ENCODE results near the gene UBE3C.
"Not testable (repeated sequence)": the region's sequence is repeated elsewhere in the genome, so short reads cannot be mapped to it uniquely, and the experiment has no call there.

The UBE3C gene

DNA sequence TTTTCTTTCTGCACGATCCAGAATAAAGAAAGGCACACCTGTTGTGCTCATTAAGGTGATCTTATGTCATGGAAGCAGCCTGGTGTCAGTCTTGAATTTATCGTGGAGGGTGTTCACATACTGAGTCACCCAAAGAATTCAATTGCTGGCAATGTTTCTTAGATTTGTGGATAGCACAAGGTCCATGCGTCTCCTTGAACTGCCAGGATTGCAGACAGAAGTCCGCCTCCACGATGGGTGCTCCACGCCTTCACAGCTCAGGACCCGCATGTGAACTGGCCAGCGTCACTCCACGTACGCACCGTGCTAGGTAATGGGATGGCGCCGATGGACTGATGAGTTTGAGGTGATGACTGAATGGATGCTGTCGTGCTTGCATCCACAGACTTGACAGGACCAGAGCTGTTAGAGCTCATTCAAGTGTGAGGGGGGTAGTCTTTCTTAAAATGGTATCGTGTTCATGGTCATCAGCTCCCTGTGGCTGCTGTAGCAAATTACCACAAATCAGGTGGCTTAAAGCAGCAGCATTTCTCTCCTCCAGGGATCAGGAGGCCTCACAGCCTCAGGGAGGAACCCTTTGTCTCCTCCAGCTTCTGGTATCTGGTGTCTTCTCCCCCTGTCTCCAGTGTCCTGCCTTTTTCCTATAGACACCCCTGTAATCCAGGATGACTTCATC is 132.7 kb downstream of the UBE3C start:
- no peak for DNase-seq

DNA sequence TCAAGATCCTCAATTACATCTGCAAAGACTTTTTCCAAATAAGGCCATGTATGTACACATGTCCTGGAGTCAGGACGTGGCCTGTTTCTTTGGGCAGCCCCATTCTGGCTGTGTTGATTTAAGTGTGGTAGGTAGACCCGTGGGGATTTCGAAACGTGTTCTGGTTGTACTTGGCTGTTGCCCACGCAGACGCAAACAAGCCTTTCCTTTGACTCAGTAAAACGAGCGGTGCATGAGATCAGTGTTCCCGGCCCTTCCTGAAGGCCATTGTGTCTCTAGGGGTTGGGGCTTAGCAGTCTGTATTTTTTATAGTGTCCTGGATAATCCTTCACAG is 133.2 kb downstream of the UBE3C start:
- DNase-seq, result peak in 12 of 56 donors; percentile 6 to 45 (median 21)

- DNase-seq, result no peak
These were observed 133.9 kb downstream of the UBE3C start for GRCh38 chr7:157272351-157273207.

DNA sequence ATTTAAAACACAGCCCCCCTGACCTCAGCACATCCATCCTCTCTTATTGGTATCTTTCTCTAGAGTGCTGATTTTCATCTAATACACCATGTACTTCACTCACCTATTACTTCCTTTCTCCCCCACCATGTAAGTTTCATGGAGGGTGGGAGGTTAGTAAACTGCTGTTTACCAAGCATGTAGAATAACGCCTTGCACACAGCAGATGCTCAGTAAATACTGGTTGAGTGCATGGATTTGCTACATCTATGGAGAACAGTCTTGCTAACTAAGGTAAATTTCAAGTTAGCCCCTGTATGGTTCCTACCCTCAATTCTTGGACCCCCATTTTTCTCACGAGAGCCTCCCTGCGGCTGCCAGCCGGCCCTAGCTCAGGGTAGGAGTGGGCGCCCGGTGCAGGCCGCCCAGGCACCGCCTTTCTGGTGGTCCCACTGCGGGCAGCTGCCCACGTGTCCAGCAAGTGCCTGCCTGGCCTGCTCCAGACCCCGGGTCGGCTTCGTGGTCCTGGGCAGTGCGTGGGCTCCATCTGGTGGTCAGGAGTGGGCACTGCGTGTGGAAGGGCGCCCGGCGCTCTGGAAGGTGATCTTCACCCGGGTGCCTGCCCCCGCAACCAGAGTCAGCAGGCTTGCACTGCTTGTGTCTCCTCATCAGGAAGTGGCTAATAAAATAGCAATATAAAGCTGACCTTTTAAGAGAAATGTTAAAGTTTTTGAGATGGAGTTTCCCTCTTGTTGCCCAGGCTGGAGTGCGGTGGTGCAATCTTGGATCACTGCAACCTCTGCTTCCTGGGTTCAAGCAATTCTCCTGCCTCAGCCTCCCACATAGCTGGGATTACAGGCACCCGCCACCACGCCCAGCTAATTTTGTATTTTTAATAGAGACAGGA is 134.7 kb downstream of the UBE3C start:
- peak in 38 of 56 donors; percentile 8 to 63 (median 38) for DNase-seq

DNA sequence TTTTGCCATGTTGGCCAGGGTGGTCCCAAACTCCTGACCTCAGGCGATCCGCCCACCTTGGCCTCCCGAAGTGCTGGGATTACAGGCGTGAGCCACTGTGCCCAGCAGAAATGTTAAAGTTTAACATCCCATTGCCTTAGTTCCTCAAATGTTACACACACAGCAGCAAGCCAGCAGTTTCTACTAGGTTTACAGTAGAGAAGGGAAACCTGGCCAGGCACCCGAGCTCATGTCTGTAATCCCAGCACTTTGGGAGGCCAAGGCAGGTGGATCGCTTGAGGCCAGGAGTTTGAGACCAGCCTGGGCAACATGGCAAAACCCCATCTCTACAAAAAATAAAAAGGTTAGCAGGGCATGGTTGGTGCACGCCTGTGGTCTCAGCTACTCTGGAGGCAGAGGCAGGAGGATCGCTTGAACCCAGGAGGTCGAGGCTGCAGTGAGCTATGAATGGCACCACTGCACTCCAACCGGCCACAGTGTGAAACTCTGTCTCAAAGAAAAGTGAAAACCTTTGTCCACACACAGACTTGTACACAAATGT is 135.4 kb downstream of the UBE3C start:
- not testable (repeated sequence) for DNase-seq

GRCh38 chr7:157274991-157275427 is 136.3 kb downstream of the UBE3C start:
- DNase-seq, result no peak

DNA sequence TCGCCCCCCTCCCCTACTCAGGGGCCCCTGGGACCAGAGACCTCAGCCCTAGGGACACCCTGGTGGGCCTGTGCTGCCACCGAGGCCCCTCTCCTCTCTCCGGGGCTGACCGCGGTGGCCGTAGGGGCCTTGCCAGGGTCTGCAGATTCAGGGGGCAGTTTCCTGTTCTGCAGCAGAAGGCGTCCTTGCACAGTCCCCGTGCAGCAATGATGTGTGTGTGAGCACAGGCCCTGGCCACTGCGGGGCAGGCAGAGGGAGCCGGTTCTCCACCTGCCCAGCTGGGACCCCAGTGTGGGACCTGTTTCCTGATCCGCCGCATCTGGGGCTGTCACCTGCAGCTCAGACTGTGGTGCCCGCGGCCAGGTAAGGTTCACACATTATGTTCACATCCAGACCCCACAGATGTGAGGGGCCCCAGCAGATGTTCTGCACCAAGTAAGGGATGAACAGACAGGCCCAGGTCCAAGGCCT is 137.4 kb downstream of the UBE3C start:
- no peak for DNase-seq

DNA sequence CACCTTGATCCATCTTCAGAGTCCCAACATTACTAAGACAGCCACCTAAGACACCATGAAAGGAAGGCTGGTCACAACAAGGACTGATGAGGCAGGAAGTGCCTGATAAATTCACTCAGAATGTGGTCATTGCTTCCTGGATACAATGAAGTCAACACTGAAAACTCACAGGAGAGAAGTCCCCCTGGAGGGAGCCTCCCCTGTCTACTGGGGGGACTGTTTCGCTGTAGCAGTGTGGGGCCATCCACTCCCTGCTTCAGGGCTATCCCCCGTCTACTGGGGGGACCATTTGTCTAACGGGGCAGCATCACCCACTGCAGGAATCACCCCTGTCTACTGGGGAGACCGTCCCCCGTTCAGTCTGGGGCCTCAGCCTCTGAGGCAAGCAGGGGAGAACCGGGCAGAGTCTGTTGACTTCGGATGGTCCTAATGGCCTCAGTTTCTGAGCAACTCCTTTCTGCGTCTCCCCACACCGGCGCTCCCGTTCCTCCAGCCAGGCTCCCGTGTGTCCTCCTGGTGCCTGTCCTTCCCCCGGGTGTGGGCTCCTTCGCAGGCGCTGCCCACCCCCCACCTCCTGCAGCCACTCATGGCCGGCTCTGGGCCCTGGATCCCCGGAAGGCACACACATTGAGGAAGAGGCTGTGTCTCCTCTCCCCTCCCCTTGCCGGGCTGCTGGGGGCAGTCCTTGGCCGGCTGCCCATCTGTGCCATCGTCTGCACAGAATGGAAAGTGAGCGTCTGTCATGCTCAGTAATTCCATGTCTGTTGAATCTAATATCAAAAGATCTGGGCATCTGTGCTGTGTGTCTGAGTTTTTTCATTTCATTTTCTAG is 138.2 kb downstream of the UBE3C start:
- peak in 27 of 56 donors; percentile 3 to 61 (median 35) for DNase-seq

DNA sequence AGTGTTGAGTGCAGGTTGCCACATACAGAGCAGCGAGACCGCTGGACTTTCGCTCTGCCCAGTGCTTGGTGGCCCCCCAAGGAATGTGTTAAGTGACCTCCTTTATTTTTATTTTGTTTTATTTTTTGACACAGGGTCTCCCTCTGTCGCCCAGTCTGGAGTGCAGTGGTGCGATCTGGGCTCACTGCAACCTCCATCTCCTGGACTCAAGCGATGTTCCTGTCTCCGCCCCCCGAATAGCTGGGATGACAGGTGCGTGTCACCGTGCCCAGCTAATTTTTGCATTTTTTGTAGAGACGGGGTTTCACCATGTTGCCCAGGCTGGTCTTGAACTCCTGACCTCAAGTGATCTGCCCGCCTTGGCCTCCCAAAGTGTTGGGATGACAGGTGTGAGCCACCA is 138.8 kb downstream of the UBE3C start:
- DNase-seq, result not testable (repeated sequence)

- no peak for DNase-seq
These were observed 139.6 kb downstream of the UBE3C start for GRCh38 chr7:157278167-157278790.

DNA sequence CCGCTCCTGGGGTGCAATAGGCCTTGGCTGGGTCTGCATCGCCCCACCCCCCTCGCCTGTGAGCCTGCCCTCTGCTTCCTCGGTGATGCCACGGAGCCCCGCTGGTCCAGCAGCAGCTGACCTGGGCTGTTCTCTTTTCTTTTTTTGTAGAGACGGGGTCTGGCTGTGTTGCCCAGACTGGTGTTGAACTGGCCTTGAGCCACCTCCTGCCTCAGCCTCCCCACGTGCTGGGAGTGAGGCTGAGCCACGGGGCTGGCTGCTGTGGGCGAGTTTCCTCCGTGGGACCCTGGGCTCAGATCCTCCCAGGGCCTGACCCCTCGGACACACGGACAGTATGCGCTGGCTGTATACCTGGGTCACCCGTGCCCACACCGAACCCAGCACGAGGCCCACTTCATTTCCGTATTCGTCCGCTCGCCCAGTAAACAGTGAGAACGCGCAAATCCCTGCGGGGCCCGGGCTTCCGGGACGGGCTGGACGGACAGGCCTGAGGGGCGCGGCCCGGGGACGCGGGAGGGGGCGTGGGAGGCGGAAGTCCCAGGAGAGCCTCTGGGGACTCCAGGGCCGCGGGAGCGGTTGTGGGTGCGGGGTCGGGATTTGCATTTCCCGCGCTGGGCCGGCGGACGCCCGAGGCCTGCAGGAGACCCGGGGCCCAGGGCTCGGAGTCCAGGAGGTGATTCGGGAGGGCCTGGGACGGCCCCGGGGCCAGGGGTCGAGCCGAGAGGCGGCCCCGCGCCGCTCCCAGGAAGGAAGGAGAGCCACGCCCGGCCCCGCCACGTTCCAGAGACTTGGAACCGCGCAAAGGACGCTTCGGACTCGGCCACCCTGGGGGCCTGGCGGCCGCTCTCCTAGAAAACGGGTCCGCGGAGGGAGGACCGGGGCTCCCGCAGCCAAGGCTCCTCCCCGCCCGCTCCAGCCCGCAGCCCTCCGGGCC is 140.3 kb downstream of the UBE3C start:
- DNase-seq, result peak in 1 of 56 donors; percentile 27

DNA sequence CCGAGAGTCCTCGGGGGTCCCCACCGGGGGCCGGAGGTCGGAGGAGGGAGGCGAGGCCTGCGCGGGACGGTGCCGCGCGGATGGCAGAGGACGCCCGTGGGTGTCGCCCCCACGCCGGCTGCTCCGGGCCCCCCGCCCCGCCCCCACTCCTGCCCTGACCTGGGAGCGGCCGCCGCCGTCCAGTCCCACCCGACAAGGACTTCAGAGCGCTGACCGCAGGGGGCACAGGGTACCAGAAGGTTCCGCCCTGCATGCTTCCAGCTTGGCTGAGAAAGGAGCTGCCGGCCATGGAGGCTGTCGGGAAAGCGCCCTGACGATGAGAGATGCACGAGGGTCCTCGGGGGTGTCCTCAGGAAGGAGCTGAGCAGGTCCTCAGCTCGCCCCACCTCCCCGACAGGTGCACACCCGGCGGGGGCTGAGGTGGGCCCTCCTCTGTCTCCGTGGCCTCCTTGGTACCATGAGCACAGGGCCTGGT is 141.1 kb downstream of the UBE3C start:
- no peak for DNase-seq

DNA sequence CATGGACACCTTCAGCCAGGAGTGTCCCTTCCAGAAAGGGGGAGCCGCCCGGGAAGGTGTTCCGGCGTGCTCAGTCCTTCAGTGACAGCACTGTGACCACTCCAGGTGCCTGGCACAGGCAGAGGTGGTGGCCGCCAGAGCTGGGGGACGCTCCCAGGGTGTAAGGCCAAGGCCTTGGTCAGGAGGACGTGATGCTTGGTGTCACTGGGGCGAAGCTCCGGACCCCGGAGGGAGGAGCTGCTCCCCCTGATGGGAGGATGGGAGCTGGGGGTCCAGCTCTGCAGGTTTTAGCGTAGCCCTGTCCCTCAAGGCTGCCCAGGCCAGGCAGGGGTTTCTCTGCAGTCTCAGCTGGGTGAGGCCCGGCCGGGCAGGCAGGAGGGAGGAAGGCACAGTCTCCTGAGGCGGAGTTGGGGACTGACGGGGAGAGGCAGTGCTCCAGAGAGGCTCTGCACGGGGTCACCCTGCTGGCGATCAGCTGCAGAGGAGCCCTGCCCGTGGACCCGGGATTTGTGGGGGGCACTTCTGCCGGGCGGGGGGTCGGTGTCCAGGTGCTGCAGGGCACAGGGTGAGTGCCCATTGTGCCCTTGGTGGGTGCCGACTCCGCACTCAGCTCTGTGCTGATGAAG is 141.6 kb downstream of the UBE3C start:
- DNase-seq, result no peak

DNA sequence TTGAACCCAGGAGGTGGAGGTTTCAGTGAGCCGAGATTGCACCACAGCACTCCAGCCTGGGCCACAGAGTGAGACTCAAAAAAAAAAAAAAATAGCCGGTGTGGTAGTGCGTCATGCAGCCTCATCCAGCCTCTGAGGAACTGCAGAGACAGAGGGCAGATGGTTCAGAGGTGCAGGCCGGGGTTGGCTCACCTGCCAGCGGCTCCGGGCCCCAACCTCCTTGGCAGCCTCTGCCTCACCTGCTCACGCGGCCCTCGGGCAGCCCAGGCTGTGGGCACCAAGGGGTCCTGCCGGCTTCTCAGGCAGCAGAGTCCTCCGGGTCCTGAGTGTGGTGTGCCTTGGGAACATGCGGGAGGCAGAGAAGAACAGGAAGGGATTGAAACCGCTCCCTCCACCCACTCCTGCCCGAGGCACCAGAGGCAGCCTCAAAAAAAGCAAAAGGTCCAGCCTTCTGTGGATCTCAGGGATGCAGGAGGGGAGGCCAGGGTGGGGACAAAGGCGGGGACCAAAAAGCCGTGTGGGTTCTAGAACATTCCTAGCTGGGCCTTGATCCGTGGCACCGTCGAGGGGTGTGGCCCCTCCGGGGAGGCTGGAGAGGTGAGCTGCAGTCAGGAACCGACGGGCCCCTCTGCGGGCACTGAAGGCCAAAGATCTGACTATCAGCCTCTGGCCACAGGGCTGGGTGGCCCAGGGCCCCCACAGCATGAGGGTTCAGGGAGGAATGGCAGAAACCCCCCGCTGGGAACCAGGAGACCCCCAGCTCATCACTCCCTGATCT is 142.7 kb downstream of the UBE3C start:
- no peak for DNase-seq

DNA sequence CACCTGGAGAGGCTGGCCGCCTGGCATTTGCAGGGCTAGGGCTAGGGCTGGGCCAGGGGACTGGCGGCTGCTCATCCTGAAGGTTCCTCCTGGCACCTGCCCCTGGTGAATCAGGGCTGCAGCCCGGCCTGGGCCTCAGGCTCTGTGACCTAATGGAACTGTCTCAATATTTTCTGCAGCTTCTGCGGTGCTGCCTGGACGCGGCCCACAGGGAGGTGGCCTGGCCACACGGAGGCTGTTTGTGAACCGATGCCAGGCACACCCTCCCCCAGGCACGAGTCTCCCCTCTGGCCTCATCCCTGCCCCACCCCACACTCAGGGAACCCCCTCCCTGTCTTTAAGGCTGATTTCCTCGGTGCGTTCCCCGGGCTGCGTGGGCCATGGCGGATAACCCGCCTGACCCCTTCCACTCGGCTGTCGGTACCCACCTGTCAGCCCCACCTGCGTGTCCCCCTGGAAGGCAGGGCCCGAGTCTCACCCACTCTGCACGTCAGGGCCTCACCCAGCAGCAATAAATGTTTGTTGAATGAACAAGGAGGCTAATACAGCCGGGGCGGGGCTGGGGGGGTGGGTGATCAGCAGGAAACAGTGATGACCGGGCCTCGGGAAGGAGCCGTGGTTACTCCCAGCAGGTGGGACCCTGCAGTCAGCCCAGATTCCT is 143.5 kb downstream of the UBE3C start:
- no peak for DNase-seq

DNA sequence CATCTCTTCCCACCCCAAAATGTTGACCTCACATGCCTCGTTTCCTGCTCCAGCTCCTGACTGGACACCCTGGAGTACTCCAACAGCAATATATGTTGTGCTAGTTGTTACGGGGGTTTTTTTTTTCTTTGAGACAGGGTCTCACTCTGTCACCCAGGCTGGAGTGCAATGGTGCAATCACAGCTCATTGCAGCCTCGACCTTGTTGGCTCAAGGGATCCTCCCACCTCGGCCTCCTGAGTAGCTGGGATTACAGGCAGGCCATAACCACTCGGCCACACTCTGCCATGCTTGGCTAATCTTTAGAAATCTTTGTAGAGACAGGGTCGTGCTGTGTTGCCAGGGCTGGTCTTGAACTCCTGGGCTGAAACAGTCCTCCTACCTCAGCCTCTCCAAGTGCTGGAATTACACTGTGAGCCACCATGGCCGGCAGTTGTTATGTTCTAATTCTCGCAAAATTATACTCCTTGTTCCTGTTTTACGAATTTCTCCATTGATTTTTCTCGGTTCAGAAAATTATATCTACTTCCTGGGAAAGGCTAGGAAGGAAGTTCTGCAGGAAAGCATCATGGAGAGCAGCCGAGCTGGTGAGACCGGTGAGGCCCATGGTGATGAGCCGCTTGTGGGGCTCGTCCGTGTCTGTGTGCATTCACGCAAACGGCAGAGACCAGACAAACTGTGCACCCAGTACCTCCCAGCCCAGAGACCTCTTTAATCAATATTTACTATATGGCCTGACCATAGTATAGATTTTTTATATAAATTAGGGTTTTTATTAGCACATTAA is 145.7 kb downstream of the UBE3C start:
- DNase-seq, result no peak
